Smooth muscle cell (in vitro differentiated cells): ENCODE results near the gene RETSAT. TPM values are rescaled to one million over a fixed set of nuclear protein-coding genes. Genes with fewer than 3 reads are reported as not detected.
"Not testable (repeated sequence)": the region's sequence is repeated elsewhere in the genome, so short reads cannot be mapped to it uniquely, and the experiment has no call there.

Source experiments
- DNase-seq: peaks from one replicate; lab custom pipeline; 2025; ENCODE audit not compliant: unreplicated experiment; lab: John Stamatoyannopoulos, UW
- H2AFZ ChIP-seq: fragments of 200-600 bp; sonication (generic); 2 replicates; pipeline ENCODE4 v1.6.0; 2016; ENCODE audit warnings: antibody characterized with exemption, low read depth, mild to moderate bottlenecking
- H3F3A ChIP-seq: fragments of 200-600 bp; sonication (generic); 2 replicates; pipeline ENCODE4 v1.6.0; 2017; ENCODE audit warnings: antibody characterized with exemption, low read depth
- H3K27ac ChIP-seq: fragments of 200-600 bp; sonication (generic); 2 replicates; pipeline ENCODE4 v1.5.1; 2016; ENCODE audit warnings: low read depth, mild to moderate bottlenecking
- H3K27me3 ChIP-seq: fragments of 200-600 bp; sonication (generic); 2 replicates; pipeline ENCODE4 v1.6.1; 2016; ENCODE audit warnings: low read depth, mild to moderate bottlenecking
- H3K36me3 ChIP-seq: fragments of 200-600 bp; sonication (generic); 2 replicates; pipeline ENCODE4 v1.5.1; 2016; ENCODE audit warnings: low read depth
- H3K4me1 ChIP-seq: fragments of 200-600 bp; sonication (generic); 2 replicates; pipeline ENCODE4 v1.5.1; 2016; ENCODE audit warnings: low read depth
- H3K4me2 ChIP-seq: fragments of 200-600 bp; sonication (generic); 2 replicates; pipeline ENCODE4 v1.6.0; 2016; ENCODE audit warnings: mild to moderate bottlenecking
- H3K4me3 ChIP-seq: fragments of 200-600 bp; sonication (generic); 2 replicates; pipeline ENCODE4 v1.5.1; 2016; ENCODE audit warnings: mild to moderate bottlenecking
- H3K79me2 ChIP-seq: fragments of 200-600 bp; sonication (generic); 2 replicates; pipeline ENCODE4 v1.6.0; 2016; ENCODE audit warnings: low read depth, mild to moderate bottlenecking
- H3K9ac ChIP-seq: fragments of 200-600 bp; sonication (generic); 2 replicates; pipeline ENCODE4 v1.6.0; 2016; ENCODE audit warnings: low read depth
- H3K9me3 ChIP-seq: fragments of 200-600 bp; sonication (generic); replicated peaks from 2 replicates; pipeline ENCODE4 v1.5.1; 2016; ENCODE audit warnings: low read depth
- H4K20me1 ChIP-seq: fragments of 200-600 bp; sonication (generic); 2 replicates; pipeline ENCODE4 v1.6.0; 2016; ENCODE audit warnings: low read depth
- WGBS: methylation state at CpG from one replicate; pipeline ENCODE4 v1.1.7; 2016; ENCODE audit warnings: low lambda C conversion rate; 5-methylcytosine and 5-hydroxymethylcytosine counted together
- polyA plus RNA-seq: library from polyadenylated mRNA; unstranded; fragments of >200 nt; fragmentation: Nextera tagmentation; extraction: Ambion mirVana; gene quantifications from 2 replicates; pipeline ENCODE4 v1.2.1, GENCODE V29; 2016
- total RNA-seq: library from RNA; depleted of rRNA; stranded (reverse); fragments of >200 nt; gene quantifications from 2 replicates; pipeline ENCODE4 v1.2.3, GENCODE V29; 2014
- TF ChIP-seq, protein P1 (sequence below): fragments of 200-600 bp; sonication (generic); IDR thresholded peaks from 2 replicates; pipeline ENCODE4 v1.5.1; 2017; ENCODE audit warnings: borderline replicate concordance, mild to moderate bottlenecking, antibody characterized with exemption; ENCODE audit not compliant: insufficient read depth, poor library complexity, severe bottlenecking

The RETSAT gene
- total and polyA plus RNA-seq, 2 experiments from 2014 or later: 17.9 to 29.9 TPM

DNA sequence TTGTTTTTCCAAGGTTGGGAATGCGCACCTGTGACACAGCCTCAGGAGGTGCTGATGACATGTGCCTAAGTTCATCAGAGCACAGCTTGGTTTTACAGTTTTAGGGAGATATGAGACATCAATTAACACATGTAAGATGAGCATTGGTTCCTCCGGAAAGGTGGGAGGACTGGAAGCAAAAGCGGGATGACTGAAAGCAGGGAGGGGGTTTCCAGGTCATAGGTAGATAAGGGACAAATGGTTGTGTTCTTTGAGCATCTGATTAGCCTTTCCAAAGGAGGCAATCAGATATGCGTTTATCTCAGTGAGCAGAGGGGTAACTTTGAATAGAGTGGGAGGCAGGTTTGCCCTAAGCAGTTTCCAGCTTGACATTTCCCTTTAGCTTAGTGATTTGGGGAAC lies 29.5 kb upstream of the RETSAT start:
- no peaks in the 10 kb centered on the region for H3K79me2 ChIP-seq
- H3K27ac ChIP-seq: no peak overlapping the region
- no peak overlapping the region for H3K4me3 ChIP-seq
- H3K9ac ChIP-seq: no peak overlapping the region
- H3K36me3 ChIP-seq: peaks cover 21% of the 10 kb centered on the region
- H4K20me1 ChIP-seq: no peaks in the 10 kb centered on the region
- no peak overlapping the region for H2AFZ ChIP-seq
- WGBS: 84% methylated on average over 4 of the region's 4 CpGs
- no peaks in the 10 kb centered on the region for H3K4me1 ChIP-seq
- no peaks in the 10 kb centered on the region for H3K9me3 ChIP-seq
- TF ChIP-seq, protein P1, sequence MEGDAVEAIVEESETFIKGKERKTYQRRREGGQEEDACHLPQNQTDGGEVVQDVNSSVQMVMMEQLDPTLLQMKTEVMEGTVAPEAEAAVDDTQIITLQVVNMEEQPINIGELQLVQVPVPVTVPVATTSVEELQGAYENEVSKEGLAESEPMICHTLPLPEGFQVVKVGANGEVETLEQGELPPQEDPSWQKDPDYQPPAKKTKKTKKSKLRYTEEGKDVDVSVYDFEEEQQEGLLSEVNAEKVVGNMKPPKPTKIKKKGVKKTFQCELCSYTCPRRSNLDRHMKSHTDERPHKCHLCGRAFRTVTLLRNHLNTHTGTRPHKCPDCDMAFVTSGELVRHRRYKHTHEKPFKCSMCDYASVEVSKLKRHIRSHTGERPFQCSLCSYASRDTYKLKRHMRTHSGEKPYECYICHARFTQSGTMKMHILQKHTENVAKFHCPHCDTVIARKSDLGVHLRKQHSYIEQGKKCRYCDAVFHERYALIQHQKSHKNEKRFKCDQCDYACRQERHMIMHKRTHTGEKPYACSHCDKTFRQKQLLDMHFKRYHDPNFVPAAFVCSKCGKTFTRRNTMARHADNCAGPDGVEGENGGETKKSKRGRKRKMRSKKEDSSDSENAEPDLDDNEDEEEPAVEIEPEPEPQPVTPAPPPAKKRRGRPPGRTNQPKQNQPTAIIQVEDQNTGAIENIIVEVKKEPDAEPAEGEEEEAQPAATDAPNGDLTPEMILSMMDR: no peak
- no peaks in the 10 kb centered on the region for H3F3A ChIP-seq
- no peak overlapping the region for H3K4me2 ChIP-seq
- DNase-seq: no peak
- H3K27me3 ChIP-seq: no peaks in the 10 kb centered on the region

DNA sequence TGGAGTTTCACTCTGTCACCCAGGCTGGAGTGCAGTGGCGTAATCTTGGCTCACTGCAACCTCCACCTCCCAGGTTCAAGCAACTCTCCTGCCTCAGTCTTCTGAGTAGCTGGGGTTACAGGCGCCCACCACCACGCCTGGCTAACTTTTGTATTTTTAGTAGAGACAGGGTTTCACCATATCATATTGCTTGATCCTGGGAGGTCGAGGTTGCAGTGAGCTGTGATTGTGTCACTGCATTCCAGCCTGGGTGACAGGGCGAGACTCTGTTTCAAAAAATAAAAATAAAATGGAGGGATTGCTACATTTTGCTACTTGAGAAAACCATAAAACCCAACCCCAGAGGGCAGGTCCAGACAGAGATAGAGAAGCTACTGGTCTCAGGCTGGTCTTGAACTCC lies 28.8 kb upstream of the RETSAT start:
- H3K36me3 ChIP-seq: peaks cover 28% of the 10 kb centered on the region
- not testable (repeated sequence) for DNase-seq, H3K79me2 ChIP-seq, H3K4me2 ChIP-seq, H3F3A ChIP-seq, H2AFZ ChIP-seq, H3K27ac ChIP-seq, H3K27me3 ChIP-seq, H3K4me1 ChIP-seq, H4K20me1 ChIP-seq, H3K9ac ChIP-seq, H3K9me3 ChIP-seq, H3K4me3 ChIP-seq
- 79% methylated on average over 5 of the region's 5 CpGs for WGBS

DNA sequence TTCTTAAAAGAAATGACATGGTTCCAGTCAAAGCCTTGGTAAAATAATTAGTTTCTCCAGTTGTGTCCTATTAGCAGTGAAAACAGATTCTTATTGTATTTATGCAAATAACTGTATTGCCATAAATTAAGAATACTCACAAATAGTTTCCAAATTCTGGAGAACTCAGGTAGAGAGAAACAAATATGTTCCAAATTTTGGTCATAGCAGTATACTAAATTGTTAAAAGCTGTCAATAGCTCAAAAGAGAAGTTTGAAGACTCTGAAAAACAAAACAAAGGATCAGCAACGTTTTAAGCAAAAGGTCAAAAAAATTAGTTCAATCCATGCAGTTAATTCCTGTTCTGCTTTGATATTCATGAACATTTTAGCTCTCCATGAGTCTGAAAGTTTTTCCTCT lies 25.7 kb upstream of the RETSAT start:
- Histone ChIP-seq H3K4me1 (no peaks in the 10 kb centered on the region), H4K20me1 (no peaks in the 10 kb centered on the region), H3K27me3 (no peaks in the 10 kb centered on the region), H3K36me3 (peaks cover 28% of the 10 kb centered on the region), H3K9me3 (no peaks in the 10 kb centered on the region), H3K27ac (no peak overlapping the region), H3K4me3 (no peak overlapping the region), H3F3A (no peaks in the 10 kb centered on the region), H3K79me2 (no peaks in the 10 kb centered on the region), H2AFZ (no peak overlapping the region), H3K4me2 (no peak overlapping the region), H3K9ac (no peak overlapping the region)
- 89% methylated on average over 1 of the region's 1 CpG for WGBS
- TF ChIP-seq, protein P1: no peak
- DNase-seq: no peak

DNA sequence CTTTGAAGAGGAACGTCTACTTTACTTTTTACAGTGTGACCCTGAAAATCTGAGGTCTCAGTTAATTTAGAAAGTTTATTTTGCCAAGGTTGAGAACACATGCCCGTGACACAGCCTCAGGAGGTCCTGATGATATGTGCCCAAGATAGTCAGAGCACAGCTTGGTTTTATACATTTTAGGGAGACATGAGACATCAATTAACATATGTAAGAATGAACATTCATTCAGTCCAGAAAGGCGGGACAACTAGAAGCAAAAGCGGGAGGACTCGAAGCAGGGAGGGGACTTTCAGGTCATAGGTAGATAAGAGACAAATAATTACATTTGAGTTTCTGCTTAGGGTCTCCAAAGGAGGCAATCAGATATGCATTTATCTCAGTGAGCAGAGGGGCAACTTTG lies 23.9 kb upstream of the RETSAT start:
- 92% methylated on average over 5 of the region's 5 CpGs for WGBS
- H3K4me2 ChIP-seq: no peak overlapping the region

More for the DNA sequence above, 23.9 kb upstream of the RETSAT start:
- Histone ChIP-seq H2AFZ (no peak overlapping the region), H3K79me2 (no peaks in the 10 kb centered on the region), H3K27ac (no peak overlapping the region), H4K20me1 (no peaks in the 10 kb centered on the region), H3K9ac (no peak overlapping the region), H3K9me3 (no peaks in the 10 kb centered on the region), H3K36me3 (peaks cover 28% of the 10 kb centered on the region), H3F3A (no peaks in the 10 kb centered on the region), H3K4me3 (no peak overlapping the region), H3K4me1 (no peaks in the 10 kb centered on the region), H3K27me3 (no peaks in the 10 kb centered on the region)
- DNase-seq: no peak
- TF ChIP-seq, protein P1: no peak
